GDM1 (cell line): Measurements from ENCODE around the gene SPARC.
"Not testable (repeated sequence)": the region's sequence is repeated elsewhere in the genome, so short reads cannot be mapped to it uniquely, and the experiment has no call there.

ENCODE experiments used
- DNase-seq: peaks from one replicate; lab custom pipeline; 2025; lab: John Stamatoyannopoulos, UW

Gene SPARC, protein sequence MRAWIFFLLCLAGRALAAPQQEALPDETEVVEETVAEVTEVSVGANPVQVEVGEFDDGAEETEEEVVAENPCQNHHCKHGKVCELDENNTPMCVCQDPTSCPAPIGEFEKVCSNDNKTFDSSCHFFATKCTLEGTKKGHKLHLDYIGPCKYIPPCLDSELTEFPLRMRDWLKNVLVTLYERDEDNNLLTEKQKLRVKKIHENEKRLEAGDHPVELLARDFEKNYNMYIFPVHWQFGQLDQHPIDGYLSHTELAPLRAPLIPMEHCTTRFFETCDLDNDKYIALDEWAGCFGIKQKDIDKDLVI

DNA sequence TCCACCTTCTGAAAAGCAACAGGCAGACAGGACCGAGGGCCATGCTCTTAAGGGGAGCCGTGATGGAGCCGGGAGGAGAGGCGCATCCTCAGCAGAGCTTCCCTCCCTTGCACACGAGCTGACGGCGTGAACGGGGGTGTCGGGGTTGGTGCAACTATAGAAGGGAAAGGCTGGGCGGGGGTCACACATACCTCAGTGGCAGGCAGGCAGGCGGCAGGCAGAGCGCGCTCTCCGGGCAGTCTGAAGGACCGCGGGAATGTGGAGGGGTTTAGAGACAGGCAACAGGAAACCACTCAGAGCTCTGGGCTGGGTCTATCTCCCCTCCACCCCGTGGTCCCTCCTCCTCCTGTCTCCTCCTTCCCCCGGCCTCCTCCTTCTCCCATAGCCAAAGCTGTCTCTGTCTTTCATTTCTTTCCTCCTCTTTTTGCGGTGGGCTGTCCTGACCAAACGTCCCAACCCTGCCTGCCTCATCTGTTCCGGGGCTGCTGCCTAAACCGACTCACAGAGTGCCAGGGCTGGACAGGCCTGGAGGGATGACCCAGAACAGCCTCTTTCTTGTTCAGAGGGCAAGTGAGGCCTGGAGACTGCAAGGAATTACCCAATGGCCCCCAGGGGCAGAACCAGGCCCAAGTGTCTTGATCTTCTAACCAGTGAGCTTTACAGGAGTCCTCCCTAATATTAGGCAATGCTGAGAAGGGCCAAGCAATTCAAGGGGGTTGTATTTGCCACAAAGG is at the start of gene SPARC:
SPARC (minus strand) TSS at position 242 of the 734 bp plus-strand sequence. CDS start 10,727 bp downstream, outside the sequence.
- DNase-seq = peak; percentile 71

- DNase-seq = no peak
Measured at GRCh38 chr5:151735646-151736045, 48.9 kb upstream of the SPARC start.

DNA sequence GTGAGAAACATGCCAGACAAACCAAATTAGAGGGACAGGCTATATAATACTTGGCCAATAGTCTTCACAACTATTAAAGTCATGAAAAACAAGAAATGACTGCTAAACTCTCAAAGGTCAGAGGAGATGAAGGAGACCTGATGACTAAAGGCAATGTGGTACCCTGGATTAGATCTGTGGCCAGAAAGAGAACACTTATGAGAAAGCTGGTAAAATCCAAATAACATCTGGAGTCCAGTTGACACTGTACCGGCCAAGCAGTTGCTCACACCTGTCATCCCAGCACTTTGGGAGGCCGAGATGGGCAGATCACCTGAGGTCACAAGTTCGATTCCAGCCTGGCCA is 47.3 kb upstream of the SPARC start:
- no peak for DNase-seq

GRCh38 chr5:151733358-151734063 is 46.8 kb upstream of the SPARC start:
- DNase-seq = no peak

DNA sequence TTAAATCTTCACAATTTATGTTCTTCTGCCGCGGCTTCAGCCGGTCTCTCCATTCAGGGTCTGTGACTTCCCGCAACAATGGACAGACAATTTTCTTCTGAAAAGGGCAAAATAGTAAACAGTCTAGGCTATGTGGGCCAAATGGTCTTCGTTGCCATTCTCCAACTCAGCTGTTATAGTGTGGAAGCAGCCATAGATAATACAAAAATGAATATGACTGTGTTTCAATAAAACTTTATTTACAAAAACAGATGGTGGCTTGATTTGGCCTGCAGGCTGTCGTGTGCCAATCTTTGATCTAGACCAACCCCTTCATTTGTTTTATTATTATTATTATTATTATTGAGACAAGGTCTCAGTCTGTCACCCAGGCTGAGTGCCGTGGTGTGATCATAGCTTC is 43.7 kb upstream of the SPARC start:
- no peak for DNase-seq

- not testable (repeated sequence) for DNase-seq
Measured at GRCh38 chr5:151729597-151729996, 42.9 kb upstream of the SPARC start.

GRCh38 chr5:151724360-151724759 is 37.6 kb upstream of the SPARC start:
- no peak for DNase-seq

DNA sequence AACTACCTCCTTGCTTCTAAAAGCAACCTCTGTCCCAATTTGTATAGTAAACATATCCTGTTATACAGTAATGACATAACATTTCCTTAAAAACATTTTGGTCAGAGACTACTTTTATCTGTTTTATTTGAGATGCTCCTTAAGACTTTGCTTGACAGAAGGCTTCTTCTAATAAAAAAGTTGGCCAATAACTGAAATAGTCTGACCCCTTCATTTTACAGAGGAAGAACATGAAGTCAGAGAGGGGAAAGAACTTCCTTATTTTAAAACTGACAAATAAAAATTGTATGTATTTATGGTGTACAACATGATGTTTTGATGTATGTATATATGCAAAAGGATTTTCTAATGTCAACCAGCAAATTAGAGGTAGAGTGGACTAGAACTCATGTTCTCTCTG is 35.8 kb upstream of the SPARC start:
- no peak for DNase-seq

DNA sequence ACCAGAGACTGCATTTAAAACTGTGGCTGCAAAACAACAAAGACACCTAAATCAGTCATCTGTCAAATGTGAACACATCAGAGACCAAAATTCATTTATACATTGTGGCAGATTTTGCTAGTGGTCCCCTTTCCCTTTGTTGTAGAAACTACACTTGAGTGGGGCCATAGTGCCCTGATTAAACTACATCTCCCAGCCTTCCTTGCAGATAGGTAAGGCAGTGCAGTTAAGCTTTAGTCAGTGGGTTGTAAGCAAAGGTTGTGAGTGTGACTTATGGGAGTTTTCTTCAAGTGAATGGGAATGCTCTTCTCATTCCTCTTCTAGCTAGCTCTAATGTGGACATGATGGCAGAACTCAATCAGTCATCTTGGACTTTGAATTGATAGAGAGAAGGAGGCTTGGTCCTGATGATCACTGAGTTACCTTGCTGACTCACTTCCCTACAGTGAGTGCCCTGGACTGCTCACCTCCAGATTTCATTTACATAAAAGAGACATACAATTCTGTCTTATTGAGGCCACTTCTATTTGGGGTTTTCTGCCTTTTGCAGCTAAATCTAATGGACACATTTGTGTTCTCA is 35.2 kb upstream of the SPARC start:
- no peak for DNase-seq

- DNase-seq = no peak
Measured at GRCh38 chr5:151721087-151721646, 34.5 kb upstream of the SPARC start.

DNA sequence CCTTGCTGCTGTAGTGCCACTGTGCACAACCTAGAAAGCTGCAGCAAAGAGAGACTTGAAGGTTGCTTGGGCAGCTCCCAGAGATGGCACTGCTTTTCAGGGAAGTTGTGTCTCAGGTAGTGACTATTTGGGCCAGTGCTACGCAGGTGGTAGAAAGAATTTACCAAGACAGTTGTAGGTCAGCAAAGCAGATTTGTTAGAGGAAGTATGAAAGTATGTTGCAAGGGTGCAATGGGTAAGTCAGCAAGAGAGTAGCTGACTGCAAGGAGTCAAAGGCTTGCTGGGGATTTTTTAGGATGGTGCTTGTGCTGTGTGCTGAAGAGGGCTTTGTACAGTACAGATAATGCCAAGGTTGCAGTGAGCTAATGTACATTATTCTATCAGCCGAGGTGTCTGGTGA is 33.5 kb upstream of the SPARC start:
- no peak for DNase-seq

DNA sequence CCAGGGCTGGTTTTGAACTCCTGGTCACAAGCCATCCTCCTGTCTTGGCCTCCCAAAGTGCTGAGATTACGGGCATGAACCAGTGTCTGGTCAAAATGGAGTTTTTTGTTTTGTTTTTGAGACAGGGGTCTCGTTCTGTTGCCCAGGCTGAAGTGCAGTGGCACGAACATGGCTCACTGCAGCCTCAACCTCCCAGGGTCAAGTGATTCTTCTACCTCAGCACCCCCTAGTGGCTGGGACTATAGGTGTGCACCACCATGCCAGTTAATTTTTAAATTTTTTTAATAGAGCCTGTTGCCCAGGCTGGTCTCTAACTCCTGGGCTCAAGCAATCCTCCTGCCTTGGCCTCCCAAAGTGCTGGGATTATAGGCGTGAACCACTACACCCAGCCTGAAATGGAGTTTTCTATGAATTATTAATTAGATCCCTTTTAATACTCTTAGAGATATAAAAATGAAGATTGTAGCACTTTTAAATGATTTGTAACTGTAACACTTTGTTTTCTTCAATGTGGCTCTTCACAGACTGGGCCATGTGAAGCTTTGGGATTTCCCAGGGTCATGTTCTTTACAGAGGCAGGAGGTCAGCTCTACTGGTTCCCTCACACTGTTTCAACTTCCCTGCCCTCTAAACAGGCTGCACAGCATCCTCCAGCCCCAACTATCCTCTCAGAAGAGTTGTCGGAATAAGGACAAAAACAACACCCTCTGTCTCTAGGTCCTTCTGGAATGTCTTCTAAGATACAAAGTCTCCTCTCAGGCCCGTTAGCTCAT is 32.7 kb upstream of the SPARC start:
- DNase-seq = peak; percentile 30

DNA sequence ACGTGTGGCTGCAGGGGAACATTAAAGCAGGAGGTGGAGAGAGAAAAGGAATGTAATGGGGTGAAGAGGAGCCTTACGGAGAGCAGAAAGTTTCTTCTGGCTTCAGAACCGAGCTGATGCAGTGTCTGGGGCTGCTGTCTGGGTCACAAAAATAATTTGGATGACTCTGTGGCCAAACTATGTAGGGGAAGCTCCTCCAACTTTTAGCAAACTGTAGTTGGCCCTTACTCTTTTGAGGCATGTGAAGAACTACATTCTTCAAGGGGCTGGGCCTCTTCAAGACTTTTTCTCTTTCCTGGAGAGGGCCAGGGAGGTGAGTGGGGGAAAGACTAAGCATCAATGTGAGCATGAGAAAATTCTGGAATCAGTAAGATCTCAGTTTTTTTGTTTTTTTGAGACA is 31.9 kb upstream of the SPARC start:
- DNase-seq = no peak

DNA sequence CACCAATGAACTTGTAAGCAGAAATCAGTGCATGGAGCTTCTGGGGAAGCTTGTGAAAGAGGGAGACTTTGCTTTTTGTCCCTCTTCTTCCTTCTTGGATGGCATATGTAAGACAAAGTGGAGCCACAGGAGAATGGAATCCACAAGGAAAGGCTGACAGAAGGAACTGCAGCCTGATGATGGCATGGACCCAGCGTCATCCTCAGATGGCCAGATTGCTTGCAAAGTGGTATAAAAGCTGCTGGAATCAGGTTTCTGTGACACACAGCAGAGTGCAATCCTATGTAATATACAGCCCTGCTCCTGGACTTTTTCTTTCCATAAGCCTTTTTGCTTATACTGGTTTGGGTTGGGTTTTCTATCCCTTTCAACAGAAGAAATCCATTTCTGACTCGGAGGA is 31.4 kb upstream of the SPARC start:
- no peak for DNase-seq

- no peak for DNase-seq
Measured at GRCh38 chr5:151717416-151717815, 30.7 kb upstream of the SPARC start.

DNA sequence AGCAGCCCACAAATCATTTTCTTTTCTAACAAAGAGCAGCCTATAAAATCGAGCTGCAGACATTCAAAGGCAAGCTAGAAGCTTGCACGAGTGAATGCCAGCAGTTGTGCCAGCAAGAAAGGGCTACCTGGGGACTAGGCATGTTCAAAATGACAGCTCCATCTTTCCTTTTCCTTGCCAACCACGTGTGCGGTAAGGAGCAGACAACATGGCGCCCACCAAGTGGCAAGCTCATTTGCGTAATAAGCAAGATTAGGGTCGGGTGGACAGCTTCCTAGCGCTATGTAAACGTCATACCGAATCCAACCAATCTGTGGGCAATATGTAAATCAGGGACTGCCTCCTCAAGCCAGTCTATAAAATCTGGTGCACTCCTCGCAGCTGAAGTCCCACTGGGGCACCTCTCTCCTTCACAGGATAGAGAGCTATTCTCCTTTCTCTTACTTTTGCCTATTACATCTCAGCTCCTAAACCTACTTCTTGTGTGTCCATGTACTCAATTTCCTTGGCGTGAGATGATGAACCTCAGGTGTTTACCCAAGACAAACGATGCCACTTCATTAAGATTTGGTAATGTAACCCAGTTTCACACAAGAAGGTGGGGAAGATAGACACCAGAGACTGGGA is 22.5 kb upstream of the SPARC start:
- DNase-seq = no peak

GRCh38 chr5:151708126-151708525 is 21.4 kb upstream of the SPARC start:
- no peak for DNase-seq

- DNase-seq = no peak
Measured at GRCh38 chr5:151707567-151707966, 20.9 kb upstream of the SPARC start.

GRCh38 chr5:151706906-151707305 is 20.2 kb upstream of the SPARC start:
- no peak for DNase-seq

DNA sequence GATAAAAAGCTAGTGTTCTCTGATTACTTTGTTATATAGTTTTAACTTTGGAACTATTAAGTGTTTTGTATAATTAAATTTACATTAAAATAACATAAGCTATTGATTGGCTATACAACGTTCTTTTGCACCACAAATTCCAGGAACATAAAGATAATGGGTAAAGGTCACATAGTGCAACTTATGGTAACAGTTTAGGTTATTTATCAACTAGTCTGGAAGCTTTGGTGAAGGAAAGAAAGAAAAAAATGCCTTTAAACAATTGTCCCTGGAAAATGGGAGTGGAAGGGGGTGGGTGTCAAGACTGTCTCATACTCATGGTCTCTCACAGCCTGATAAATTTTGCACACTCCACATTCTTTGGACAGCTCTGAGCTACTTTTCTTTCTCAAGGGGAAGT is 17.1 kb upstream of the SPARC start:
- no peak for DNase-seq

DNA sequence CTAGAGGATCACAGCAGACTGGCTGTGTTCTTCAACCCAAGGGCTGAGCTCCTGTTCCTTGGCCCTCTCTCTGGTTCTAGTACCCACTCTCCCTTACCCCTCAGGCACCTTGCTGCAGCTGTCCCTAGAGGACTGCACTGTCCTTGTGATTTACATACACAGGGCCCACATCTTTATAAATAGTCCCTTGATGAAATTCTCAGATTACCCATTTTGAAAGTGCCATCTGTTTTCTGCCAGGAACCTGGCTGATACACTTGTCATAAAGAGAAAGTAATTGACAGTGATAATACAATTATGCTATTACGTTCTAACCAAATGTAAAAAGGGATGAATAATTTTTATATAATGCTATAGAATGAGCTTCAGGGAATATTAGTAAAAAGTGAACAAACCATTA is 16.5 kb upstream of the SPARC start:
- no peak for DNase-seq
